CD4-positive, alpha-beta T cell treated with Interleukin-6 at 100 ng/mL for 8 hours (primary cell): ENCODE data around the gene SHROOM4.

Source experiments
- DNase-seq: peaks from one replicate; pipeline ENCODE4 v3.0.0-alpha.2; 2020; ENCODE audit warnings: mixed read lengths, low spot score

Gene SHROOM4

GRCh38 chrX:50813843-50814661 lies at the start of gene SHROOM4:
TSS of gene SHROOM4 (minus strand) at chrX:50814194. CDS start at chrX:50814018, 176 bp downstream.
- DNase-seq, result no peak

- no peak for DNase-seq
Measured at GRCh38 chrX:50863471-50863870, 49.5 kb upstream of the SHROOM4 start.

- DNase-seq, result no peak
Measured at GRCh38 chrX:50860518-50860917, 46.5 kb upstream of the SHROOM4 start.

- DNase-seq, result no peak
Measured at GRCh38 chrX:50858548-50858947, 44.6 kb upstream of the SHROOM4 start.

GRCh38 chrX:50853399-50853798 lies 39.4 kb upstream of the SHROOM4 start:
- no peak for DNase-seq

GRCh38 chrX:50852524-50852923 lies 38.5 kb upstream of the SHROOM4 start:
- DNase-seq, result no peak

- no peak for DNase-seq
Measured at GRCh38 chrX:50842221-50842620, 28.2 kb upstream of the SHROOM4 start.

- DNase-seq, result no peak
Measured at GRCh38 chrX:50839730-50840129, 25.7 kb upstream of the SHROOM4 start.

GRCh38 chrX:50838820-50839600 lies 25.0 kb upstream of the SHROOM4 start:
- DNase-seq, result no peak

GRCh38 chrX:50827996-50828395 lies 14.0 kb upstream of the SHROOM4 start:
- DNase-seq, result no peak

- DNase-seq, result no peak
Measured at GRCh38 chrX:50825825-50826224, 11.8 kb upstream of the SHROOM4 start.

- DNase-seq, result no peak
Measured at GRCh38 chrX:50818986-50819385, 5.0 kb upstream of the SHROOM4 start.

GRCh38 chrX:50815120-50815519 lies 1.1 kb upstream of the SHROOM4 start:
- DNase-seq, result no peak

- DNase-seq, result no peak
Measured at GRCh38 chrX:50814701-50815100, 707 bp upstream of the SHROOM4 start.

GRCh38 chrX:50812995-50813842 lies 775 bp downstream of the SHROOM4 start:
- no peak for DNase-seq

GRCh38 chrX:50805276-50805675 lies 8.7 kb downstream of the SHROOM4 start:
- no peak for DNase-seq

- no peak for DNase-seq
Measured at GRCh38 chrX:50801135-50801534, 12.9 kb downstream of the SHROOM4 start.

- no peak for DNase-seq
Measured at GRCh38 chrX:50799531-50799961, 14.4 kb downstream of the SHROOM4 start.

GRCh38 chrX:50798783-50799182 lies 15.2 kb downstream of the SHROOM4 start:
- no peak for DNase-seq

GRCh38 chrX:50787099-50787498 lies 26.9 kb downstream of the SHROOM4 start:
- no peak for DNase-seq

- no peak for DNase-seq
Measured at GRCh38 chrX:50780144-50780543, 33.9 kb downstream of the SHROOM4 start.

GRCh38 chrX:50779694-50780093 lies 34.3 kb downstream of the SHROOM4 start:
- DNase-seq, result no peak
